Heart left ventricle (tissue), 13 donors: ENCODE measurements around the gene RND2.

Source experiments
- POLR2A ChIP-seq, 2 donors: fragments of 450-650 bp; IDR thresholded peaks; one replicate each; pipeline ENCODE4 v1.6.1; 2017; ENCODE audit warnings: antibody characterized with exemption in 2 of 2, mild to moderate bottlenecking in 2 of 2, moderate library complexity in 2 of 2
- TF ChIP-seq, protein P1 (sequence below), 12 donors: fragments of 200-600 bp; sonication (generic) in 4 of 12; IDR thresholded peaks; one replicate each; pipeline versions ENCODE4 v1.5.0 to v1.8.0; 2018 to 2022; ENCODE audit warnings: antibody characterized with exemption in 12 of 12, mild to moderate bottlenecking in 5 of 12
- donor health status: ischemic (EF 13 %, LVEDD 7.1; RV severe dilation, severe dysfunction).
- donor health status: DM: no; HTN: yes; CAD: no.
- donor health status: DM: no; HTN: no; CAD: no.
- donor health status: ischemic (EF 25% LVEDD 6.9; RV normal size, moderate dysfunction).
- donor health status: ischemic (EF 25% LVEDD 5.7; RV mildly dilated, moderate dysfunction).
- donor health status: ischemic (EF 35%, LVEDD 5.7; RV mildly dilated, moderate dysfunction).
- donor health status: nonischemic (EF 11% LVEDD 7.7; RV severe dilation, severe dysfunction).
- donor health status: DM: yes; HTN: yes; CAD: no.
- donor health status: PGD.
- donor health status: ischemic (EF 29% LVEDD 5.4; RV normal size, mild dysfunction).
- donor health status: nonischemic (EF 23%, LVEDD 6.1; RV moderate dilation, normal function).

DNA sequence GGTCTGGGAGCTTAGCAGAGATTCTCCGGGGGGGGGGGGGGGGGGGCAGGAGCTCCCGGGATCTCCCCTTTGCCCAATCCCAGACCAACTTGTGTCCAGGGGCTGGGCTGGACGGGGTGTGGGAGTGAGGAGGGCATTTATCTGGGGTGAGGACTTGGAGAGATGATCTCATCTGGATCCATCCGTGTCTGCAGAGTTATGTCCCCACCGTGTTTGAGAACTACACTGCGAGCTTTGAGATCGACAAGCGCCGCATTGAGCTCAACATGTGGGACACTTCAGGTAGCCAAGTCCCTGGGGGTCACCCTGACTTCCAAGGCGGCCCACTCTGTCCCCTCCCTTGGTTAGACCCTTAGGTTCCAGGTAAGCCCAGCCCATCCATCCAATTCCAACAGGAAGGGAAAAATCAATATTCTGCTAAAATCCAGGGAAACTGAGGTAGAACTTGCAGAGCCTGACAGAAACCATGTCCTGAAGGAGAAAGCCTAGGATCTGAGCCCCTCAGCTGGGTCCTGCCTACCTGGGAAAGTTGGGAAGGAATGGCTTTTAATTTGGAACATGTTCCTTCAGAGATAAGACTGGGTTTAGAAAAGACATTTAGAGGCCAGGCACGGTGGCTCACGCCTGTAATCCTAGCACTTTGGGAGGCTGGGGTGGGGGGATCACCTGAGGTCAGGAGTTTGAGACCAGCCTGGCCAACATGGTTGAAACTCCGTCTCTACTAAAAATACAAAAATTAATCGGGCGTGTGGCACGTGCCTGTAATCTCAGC lies 921 bp downstream of the RND2 start:
- TF ChIP-seq POLR2A (IDR thresholded peaks at IDR 0.05): no peak
- TF ChIP-seq, protein P1, sequence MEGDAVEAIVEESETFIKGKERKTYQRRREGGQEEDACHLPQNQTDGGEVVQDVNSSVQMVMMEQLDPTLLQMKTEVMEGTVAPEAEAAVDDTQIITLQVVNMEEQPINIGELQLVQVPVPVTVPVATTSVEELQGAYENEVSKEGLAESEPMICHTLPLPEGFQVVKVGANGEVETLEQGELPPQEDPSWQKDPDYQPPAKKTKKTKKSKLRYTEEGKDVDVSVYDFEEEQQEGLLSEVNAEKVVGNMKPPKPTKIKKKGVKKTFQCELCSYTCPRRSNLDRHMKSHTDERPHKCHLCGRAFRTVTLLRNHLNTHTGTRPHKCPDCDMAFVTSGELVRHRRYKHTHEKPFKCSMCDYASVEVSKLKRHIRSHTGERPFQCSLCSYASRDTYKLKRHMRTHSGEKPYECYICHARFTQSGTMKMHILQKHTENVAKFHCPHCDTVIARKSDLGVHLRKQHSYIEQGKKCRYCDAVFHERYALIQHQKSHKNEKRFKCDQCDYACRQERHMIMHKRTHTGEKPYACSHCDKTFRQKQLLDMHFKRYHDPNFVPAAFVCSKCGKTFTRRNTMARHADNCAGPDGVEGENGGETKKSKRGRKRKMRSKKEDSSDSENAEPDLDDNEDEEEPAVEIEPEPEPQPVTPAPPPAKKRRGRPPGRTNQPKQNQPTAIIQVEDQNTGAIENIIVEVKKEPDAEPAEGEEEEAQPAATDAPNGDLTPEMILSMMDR (IDR thresholded peaks at IDR 0.05): no peak
